PC-9 (cell line): ENCODE data around the gene RPS2. TPM values are rescaled to one million over a fixed set of nuclear protein-coding genes. Genes with fewer than 3 reads are reported as not detected.
A peak's percentile ranks its signal among the peaks of the same experiment; 100 is the strongest.

Experiments used
- BruUV-seq: library from RNA; stranded (reverse); fragments of 400-500 nt; replicated peaks from 2 replicates; lab custom pipeline; 2021; lab: Mats Ljungman, UMichigan
- CTCF ChIA-PET: fragments of 300-600 bp; sonication (Branson Sonifier 250); formaldehyde crosslinking; loops from one replicate; lab custom pipeline; 2022; ENCODE audit warnings: antibody characterized with exemption; lab: Charles Lee
- POLR2A ChIA-PET: fragments of 300-600 bp; sonication (Branson Sonifier 250); formaldehyde crosslinking; loops from one replicate; lab custom pipeline; 2022; ENCODE audit warnings: antibody characterized with exemption; ENCODE audit not compliant: unreplicated experiment; lab: Charles Lee
- DNase-seq, 2 experiments: peaks; one replicate each; pipeline versions ENCODE4 v3.0.0 to v3.0.0-alpha.2; 2015 to 2022; ENCODE audit warnings: mixed read lengths in 1 of 2
- H2AFZ ChIP-seq: fragments of 200-600 bp; sonication (generic); 2 replicates; pipeline ENCODE4 v1.8.1; 2017; ENCODE audit warnings: antibody characterized with exemption
- H3F3A ChIP-seq: fragments of 200-600 bp; sonication (generic); 2 replicates; pipeline ENCODE4 v1.8.1; 2017; ENCODE audit warnings: antibody characterized with exemption, mild to moderate bottlenecking, low read depth; ENCODE audit not compliant: insufficient read depth
- H3K27ac ChIP-seq: fragments of 200-600 bp; sonication (generic); 2 replicates; pipeline ENCODE4 v1.6.1; 2016; ENCODE audit warnings: mixed run types
- H3K27me3 ChIP-seq: fragments of 200-600 bp; sonication (generic); 2 replicates; pipeline ENCODE4 v1.6.1; 2016; ENCODE audit warnings: low read depth, mixed run types; ENCODE audit not compliant: insufficient read depth
- H3K36me3 ChIP-seq: fragments of 200-600 bp; sonication (generic); 2 replicates; pipeline ENCODE4 v1.6.1; 2016; ENCODE audit warnings: low read depth, mixed run types
- H3K4me1 ChIP-seq: fragments of 200-600 bp; sonication (generic); replicated peaks from 2 replicates; pipeline ENCODE4 v1.6.1; 2016; ENCODE audit warnings: mixed run types; ENCODE audit not compliant: insufficient read depth
- H3K4me2 ChIP-seq: fragments of 200-600 bp; sonication (generic); 2 replicates; pipeline ENCODE4 v1.6.1; 2017; ENCODE audit warnings: mixed run types
- H3K4me3 ChIP-seq: fragments of 200-600 bp; sonication (generic); 2 replicates; pipeline ENCODE4 v1.6.1; 2016; ENCODE audit warnings: mixed run types
- H3K79me2 ChIP-seq: fragments of 200-600 bp; sonication (generic); 2 replicates; pipeline ENCODE4 v1.6.1; 2017; ENCODE audit warnings: low read depth, mixed run types
- H3K9me2 ChIP-seq: fragments of 200-600 bp; sonication (generic); 2 replicates; pipeline ENCODE4 v1.8.1; 2017; ENCODE audit warnings: mild to moderate bottlenecking; ENCODE audit not compliant: insufficient read depth
- H3K9me3 ChIP-seq: fragments of 200-600 bp; sonication (generic); 2 replicates; pipeline ENCODE4 v1.8.1; 2016; ENCODE audit warnings: low read depth; ENCODE audit not compliant: insufficient read depth
- H4K20me1 ChIP-seq: fragments of 200-600 bp; sonication (generic); 2 replicates; pipeline ENCODE4 v1.8.1; 2017; ENCODE audit not compliant: insufficient read depth
- EZH2 ChIP-seq: fragments of 200-600 bp; sonication (generic); IDR thresholded peaks from 2 replicates; pipeline ENCODE4 v1.8.0; 2017; ENCODE audit warnings: antibody characterized with exemption, low read depth
- intact Hi-C: fragments of 100-400 bp; cut with micrococcal nuclease; formaldehyde crosslinking; loops from one replicate; pipeline ENCODE4 v1.10.0; 2022; ENCODE audit not compliant: unreplicated experiment
- total RNA-seq: library from RNA; stranded (reverse); gene quantifications from 2 replicates; pipeline ENCODE4 v1.2.3, GENCODE V29; 2021
- TF ChIP-seq, protein P1 (sequence below): fragments of 200-600 bp; sonication (generic); conservative IDR thresholded peaks from 2 replicates; pipeline ENCODE4 v1.6.1; 2017; ENCODE audit warnings: mixed run types, antibody characterized with exemption, mild to moderate bottlenecking, moderate library complexity

Gene RPS2
- total RNA-seq, 1 experiment from 2014 or later, result 3,808 TPM

- Histone ChIP-seq H3K27ac (no peak within 1 kb of the TSS), H3F3A (peaks cover 66% of the 10 kb centered on the region), H4K20me1 (0 out of 2 replicates have a peak, but pooled peaks cover 2% of the 10 kb centered on the region), H3K4me3 (peak within 1 kb of the TSS; percentile 93), H2AFZ (peak within 1 kb of the TSS; percentile 83), H3K9me3 (no peaks in the 10 kb centered on the region), H3K36me3 (no peaks in the 10 kb centered on the region; the same call in 1 of the 2 replicates), H3K79me2 (peaks cover 17% of the 10 kb centered on the region), H3K9me2 (no peaks in the 10 kb centered on the region), H3K4me2 (peak within 1 kb of the TSS; percentile 93), H3K4me1 (peaks cover 67% of the 10 kb centered on the region), H3K27me3 (no peaks in the 10 kb centered on the region)
- BruUV-seq, result no TSS peak
- intact Hi-C loops, result loop anchor here (2.0 to 5.0 kb wide), 3 partner anchors 25 to 159 kb away; partner anchors contain the start of genes NTHL1, TSC2 and ZNF598
- POLR2A ChIA-PET, result interaction anchor here (0.6 to 0.7 kb wide), 3 partner anchors 27 to 172 kb away, joined by 3 to 5 read pairs (median 3); partner anchors contain the start of gene TRAF7
- CTCF ChIA-PET, result no interaction called here
- DNase-seq, result peak; percentile 73 to 98
- no peak for TF ChIP-seq EZH2
- TF ChIP-seq, protein P1, sequence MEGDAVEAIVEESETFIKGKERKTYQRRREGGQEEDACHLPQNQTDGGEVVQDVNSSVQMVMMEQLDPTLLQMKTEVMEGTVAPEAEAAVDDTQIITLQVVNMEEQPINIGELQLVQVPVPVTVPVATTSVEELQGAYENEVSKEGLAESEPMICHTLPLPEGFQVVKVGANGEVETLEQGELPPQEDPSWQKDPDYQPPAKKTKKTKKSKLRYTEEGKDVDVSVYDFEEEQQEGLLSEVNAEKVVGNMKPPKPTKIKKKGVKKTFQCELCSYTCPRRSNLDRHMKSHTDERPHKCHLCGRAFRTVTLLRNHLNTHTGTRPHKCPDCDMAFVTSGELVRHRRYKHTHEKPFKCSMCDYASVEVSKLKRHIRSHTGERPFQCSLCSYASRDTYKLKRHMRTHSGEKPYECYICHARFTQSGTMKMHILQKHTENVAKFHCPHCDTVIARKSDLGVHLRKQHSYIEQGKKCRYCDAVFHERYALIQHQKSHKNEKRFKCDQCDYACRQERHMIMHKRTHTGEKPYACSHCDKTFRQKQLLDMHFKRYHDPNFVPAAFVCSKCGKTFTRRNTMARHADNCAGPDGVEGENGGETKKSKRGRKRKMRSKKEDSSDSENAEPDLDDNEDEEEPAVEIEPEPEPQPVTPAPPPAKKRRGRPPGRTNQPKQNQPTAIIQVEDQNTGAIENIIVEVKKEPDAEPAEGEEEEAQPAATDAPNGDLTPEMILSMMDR, result no peak; the same call in 1 of the 2 replicates
Measured at GRCh38 chr16:1983544-1984346, 19.1 kb upstream of the RPS2 start, which contains the start of gene GFER. Gene GFER (plus strand): TSS chr16:1984193. CDS start chr16:1984219, 26 bp downstream.

- H2AFZ ChIP-seq, result peak overlapping the region; percentile 81; the same call in 1 of the 2 replicates
Measured at GRCh38 chr16:1982991-1983543, 18.4 kb upstream of the RPS2 start.

More at GRCh38 chr16:1982991-1983543, 18.4 kb upstream of the RPS2 start:
- intact Hi-C loops, result loop anchor here (5.0 kb wide), 2 partner anchors 64 to 159 kb away; partner anchors contain the start of genes NTHL1 and TSC2
- ChIA-PET POLR2A (no interaction called here), CTCF (interaction anchor here (1.5 kb wide), 1 partner anchor 157 kb away, joined by 3 read pairs; no protein-coding TSS in a partner anchor)
- BruUV-seq, result no TSS peak
- TF ChIP-seq EZH2, result no peak
- TF ChIP-seq, protein P1, result no peak
- H3K9me3 ChIP-seq, result no peaks in the 10 kb centered on the region
- H3K4me3 ChIP-seq, result peak overlapping the region; percentile 93; the same call in 1 of the 2 replicates
- no peaks in the 10 kb centered on the region for H3K9me2 ChIP-seq
- no peaks in the 10 kb centered on the region for H3K27me3 ChIP-seq
- no peaks in the 10 kb centered on the region; the same call in 1 of the 2 replicates for H3K36me3 ChIP-seq
- peaks cover 66% of the 10 kb centered on the region for H3K4me1 ChIP-seq
- peaks cover 66% of the 10 kb centered on the region for H3F3A ChIP-seq
- peaks cover 17% of the 10 kb centered on the region for H3K79me2 ChIP-seq
- no peak overlapping the region for H3K27ac ChIP-seq
- H3K4me2 ChIP-seq, result peak overlapping the region; percentile 93
- 0 out of 2 replicates have a peak, but pooled peaks cover 5% of the 10 kb centered on the region for H4K20me1 ChIP-seq
- no peak for DNase-seq
